Activated B cell treated with CpG ODN at 0.5 μM for 24 hours (primary cell): ENCODE results near the gene NEK2. TPM values are rescaled to one million over a fixed set of nuclear protein-coding genes. Genes with fewer than 3 reads are reported as not detected.

Experiments
- ATAC-seq: fragments of 200-7000 bp; cut with Tn5 transposase; one replicate; pipeline ENCODE4 v1.10.0; 2021; ENCODE audit warnings: low read depth, mild to moderate bottlenecking, moderate library complexity
- CTCF ChIA-PET: fragments of 350-600 bp; sonication (Branson Sonifier 250); formaldehyde crosslinking; loops from one replicate; lab custom pipeline; 2021; ENCODE audit warnings: antibody characterized with exemption; lab: Charles Lee
- POLR2A ChIA-PET: fragments of 350-600 bp; sonication (Branson Sonifier 250); formaldehyde crosslinking; loops from one replicate; lab custom pipeline; 2021; ENCODE audit warnings: antibody characterized with exemption; lab: Charles Lee
- DNase-seq: peaks from one replicate; pipeline ENCODE4 v3.0.0; 2022
- H3K27ac Mint-ChIP-seq: one replicate; pipeline ENCODE4 v1.8.0; 2020; ENCODE audit warnings: mixed read lengths
- H3K27me3 Mint-ChIP-seq: one replicate; pipeline ENCODE4 v1.8.0; 2021; ENCODE audit warnings: mixed read lengths
- H3K36me3 Mint-ChIP-seq: one replicate; pipeline ENCODE4 v1.8.0; 2021; ENCODE audit warnings: low read depth, mixed read lengths
- H3K4me1 Mint-ChIP-seq: one replicate; pipeline ENCODE4 v1.8.0; 2021; ENCODE audit warnings: mixed read lengths
- H3K4me3 Mint-ChIP-seq: one replicate; pipeline ENCODE4 v1.8.0; 2020; ENCODE audit warnings: mild to moderate bottlenecking, mixed read lengths
- H3K9me3 Mint-ChIP-seq: one replicate; pipeline ENCODE4 v1.8.0; 2020; ENCODE audit warnings: mixed read lengths
- intact Hi-C: fragments of 100-400 bp; cut with micrococcal nuclease; formaldehyde crosslinking; loops from one replicate; pipeline ENCODE4 v1.15.1; 2024
- total RNA-seq: library from RNA; stranded (reverse); gene quantifications from 2 replicates; pipeline ENCODE4 v1.2.3, GENCODE V29; 2022
- TF ChIP-seq, protein P1 (sequence below): fragments of 200-600 bp; IDR thresholded peaks from one replicate; pipeline ENCODE4 v1.8.0; 2022; ENCODE audit warnings: antibody characterized with exemption, mild to moderate bottlenecking

Gene NEK2
- total RNA-seq, 1 donor from 2014 or later = 0.35 TPM

DNA sequence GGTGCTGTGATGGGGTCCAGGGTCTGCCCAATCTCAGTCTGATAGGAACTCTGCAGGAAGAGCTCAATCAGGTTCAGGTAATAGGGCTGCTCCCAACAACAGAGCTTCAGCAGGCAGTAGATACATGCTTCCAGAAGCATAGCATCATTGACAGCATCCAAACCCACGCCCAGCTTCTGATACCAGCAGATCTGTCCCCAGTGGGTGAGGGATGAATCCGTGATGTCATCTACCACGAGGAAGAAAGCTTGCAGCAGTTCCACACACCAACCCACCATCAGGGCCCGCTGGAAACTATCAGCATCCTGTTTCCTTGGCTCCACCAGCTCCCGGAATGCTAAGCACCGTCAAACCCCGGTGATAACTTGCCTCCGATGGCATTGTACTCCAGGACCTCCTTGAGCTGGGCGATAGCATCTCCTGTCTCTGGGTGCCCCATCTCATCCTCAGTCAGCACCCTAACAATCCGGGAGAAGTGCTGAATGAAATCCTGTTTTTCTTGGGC lies 14.7 kb downstream of the NEK2 start:
- POLR2A ChIA-PET = no interaction called here
- DNase-seq (no peak), ATAC-seq (no peak)
- Mint-ChIP-seq H3K36me3 (no peaks in the 10 kb centered on the region), H3K9me3 (no peaks in the 10 kb centered on the region), H3K27ac (no peak overlapping the region), H3K4me3 (no peak overlapping the region), H3K27me3 (no peaks in the 10 kb centered on the region), H3K4me1 (no peaks in the 10 kb centered on the region)
- TF ChIP-seq, protein P1, sequence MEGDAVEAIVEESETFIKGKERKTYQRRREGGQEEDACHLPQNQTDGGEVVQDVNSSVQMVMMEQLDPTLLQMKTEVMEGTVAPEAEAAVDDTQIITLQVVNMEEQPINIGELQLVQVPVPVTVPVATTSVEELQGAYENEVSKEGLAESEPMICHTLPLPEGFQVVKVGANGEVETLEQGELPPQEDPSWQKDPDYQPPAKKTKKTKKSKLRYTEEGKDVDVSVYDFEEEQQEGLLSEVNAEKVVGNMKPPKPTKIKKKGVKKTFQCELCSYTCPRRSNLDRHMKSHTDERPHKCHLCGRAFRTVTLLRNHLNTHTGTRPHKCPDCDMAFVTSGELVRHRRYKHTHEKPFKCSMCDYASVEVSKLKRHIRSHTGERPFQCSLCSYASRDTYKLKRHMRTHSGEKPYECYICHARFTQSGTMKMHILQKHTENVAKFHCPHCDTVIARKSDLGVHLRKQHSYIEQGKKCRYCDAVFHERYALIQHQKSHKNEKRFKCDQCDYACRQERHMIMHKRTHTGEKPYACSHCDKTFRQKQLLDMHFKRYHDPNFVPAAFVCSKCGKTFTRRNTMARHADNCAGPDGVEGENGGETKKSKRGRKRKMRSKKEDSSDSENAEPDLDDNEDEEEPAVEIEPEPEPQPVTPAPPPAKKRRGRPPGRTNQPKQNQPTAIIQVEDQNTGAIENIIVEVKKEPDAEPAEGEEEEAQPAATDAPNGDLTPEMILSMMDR = no peak
- intact Hi-C loops = no loop called here
- CTCF ChIA-PET = interaction anchor here (1.0 kb wide), 1 partner anchor 13 kb away, joined by 3 read pairs; no protein-coding TSS in a partner anchor

DNA sequence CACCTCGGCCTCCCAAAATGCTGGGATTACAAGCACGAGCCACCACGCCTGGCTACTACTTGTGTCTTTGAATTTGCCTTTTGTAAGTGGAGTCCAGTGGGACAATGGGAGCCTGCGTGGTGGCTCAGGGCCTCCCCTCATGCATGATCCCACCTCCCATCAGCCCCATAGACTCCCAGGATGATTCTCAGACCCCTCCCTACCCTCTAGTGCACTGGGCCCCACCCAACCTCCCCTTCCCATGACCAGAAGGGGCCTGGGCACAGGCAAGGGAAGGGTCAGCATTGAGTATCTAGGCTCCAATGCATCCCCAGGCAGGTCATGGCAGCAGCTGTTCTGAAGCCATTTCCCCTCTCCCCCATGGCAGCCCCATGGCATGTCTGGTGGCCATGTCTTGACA lies 18.7 kb downstream of the NEK2 start:
- no peaks in the 10 kb centered on the region for H3K36me3 Mint-ChIP-seq
- CTCF ChIA-PET = no interaction called here
- ATAC-seq (no peak), DNase-seq (no peak)
- H3K27ac Mint-ChIP-seq = no peak overlapping the region
- intact Hi-C loops = no loop called here
- POLR2A ChIA-PET = no interaction called here
- no peak overlapping the region for H3K4me3 Mint-ChIP-seq
- H3K4me1 Mint-ChIP-seq = peaks cover 4% of the 10 kb centered on the region
- TF ChIP-seq, protein P1 = no peak
- H3K27me3 Mint-ChIP-seq = no peaks in the 10 kb centered on the region
- no peaks in the 10 kb centered on the region for H3K9me3 Mint-ChIP-seq

DNA sequence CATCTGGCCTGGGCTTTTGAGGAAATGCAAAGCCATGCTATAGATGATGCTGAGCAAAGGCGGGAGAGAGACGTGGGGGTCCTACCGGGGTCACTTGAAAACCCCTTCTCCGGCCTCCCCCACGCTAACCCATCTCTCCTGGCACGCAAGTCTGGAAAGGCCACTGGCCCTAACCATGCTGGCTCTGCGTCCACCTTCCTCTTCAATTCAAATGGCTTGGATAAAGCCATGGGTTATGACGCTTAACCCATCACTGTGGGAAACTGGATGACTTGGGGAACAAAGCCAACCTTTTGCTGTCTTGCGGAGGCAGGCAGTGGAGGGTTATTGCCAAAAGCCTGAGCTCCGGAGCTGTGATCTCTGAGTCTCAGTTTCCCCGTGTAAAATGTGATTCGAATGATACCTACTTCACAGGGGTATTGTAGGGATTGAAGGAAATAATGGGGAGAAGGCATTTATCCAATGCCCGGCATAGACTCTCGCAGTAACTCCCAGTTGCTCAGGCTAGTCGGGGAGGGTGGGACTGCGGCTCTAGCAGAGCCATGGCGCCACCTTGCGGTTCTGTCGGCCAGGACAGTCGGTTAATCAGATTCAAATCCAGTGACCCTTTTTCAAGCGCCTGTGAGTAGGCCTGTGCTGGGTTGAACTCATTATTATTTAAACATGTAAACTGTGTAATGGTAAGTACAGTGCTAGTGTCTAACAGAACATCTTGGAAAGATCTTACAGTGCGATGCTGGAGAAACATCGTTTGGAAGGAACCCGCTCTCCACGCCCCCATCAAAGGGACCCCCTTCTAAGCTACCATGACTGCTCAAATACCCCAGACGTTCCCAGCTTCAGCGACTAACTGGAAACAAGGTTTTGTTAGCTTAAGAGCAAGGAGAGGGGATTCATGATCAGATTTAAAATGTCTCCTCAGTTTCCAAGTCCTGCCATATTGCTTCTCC lies 20.3 kb downstream of the NEK2 start:
- Mint-ChIP-seq H3K4me1 (peaks cover 4% of the 10 kb centered on the region), H3K36me3 (no peaks in the 10 kb centered on the region), H3K27me3 (no peaks in the 10 kb centered on the region), H3K9me3 (no peaks in the 10 kb centered on the region), H3K27ac (no peak overlapping the region), H3K4me3 (no peak overlapping the region)
- DNase-seq (peak; percentile 70), ATAC-seq (peak; percentile 91)
- ChIA-PET POLR2A (no interaction called here), CTCF (interaction anchor here (0.7 to 2.4 kb wide), 6 partner anchors 27 to 331 kb away, joined by 3 to 7 read pairs (median 4); partner anchors contain the start of gene SLC30A1)
- intact Hi-C loops = loop anchor here (1.0 to 2.0 kb wide), 6 partner anchors 78 to 1248 kb away; no protein-coding TSS in a partner anchor
- TF ChIP-seq, protein P1 = peak; percentile 33

DNA sequence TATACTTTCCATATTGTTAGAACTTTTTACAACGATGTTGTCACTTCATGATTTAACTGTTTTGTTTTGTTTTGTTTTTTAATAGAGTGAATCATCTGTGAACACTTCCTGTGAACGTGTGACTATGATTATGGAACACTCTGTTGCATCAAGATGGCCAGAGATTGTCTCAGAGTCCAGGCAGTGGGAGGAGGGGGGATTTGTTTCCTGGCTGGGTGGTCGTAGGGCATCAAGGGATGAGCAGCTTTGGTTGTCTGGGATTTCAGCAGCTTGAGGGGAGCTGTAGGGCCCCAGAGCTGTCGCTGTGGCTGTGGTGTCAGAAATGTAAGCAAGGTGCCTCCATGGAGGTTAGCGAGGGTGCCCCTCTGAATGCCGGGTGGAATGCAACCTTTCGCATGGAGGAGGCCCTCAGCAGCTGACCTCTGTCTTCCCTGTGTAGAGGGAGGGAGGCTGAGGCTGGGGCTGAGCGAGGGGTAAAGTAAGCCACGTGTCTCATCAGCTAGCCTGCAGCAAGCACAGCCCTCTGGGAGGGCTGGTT lies 21.4 kb downstream of the NEK2 start:
- H3K4me1 Mint-ChIP-seq = peaks cover 4% of the 10 kb centered on the region
- H3K27me3 Mint-ChIP-seq = peaks cover 2% of the 10 kb centered on the region
- no peaks in the 10 kb centered on the region for H3K9me3 Mint-ChIP-seq
- H3K36me3 Mint-ChIP-seq = no peaks in the 10 kb centered on the region
- H3K4me3 Mint-ChIP-seq = no peak overlapping the region
- POLR2A ChIA-PET = no interaction called here
- TF ChIP-seq, protein P1 = no peak
- ATAC-seq (no peak), DNase-seq (no peak)
- no peak overlapping the region for H3K27ac Mint-ChIP-seq
- intact Hi-C loops = loop anchor here (2.0 kb wide), 1 partner anchor 177 kb away; no protein-coding TSS in a partner anchor
- CTCF ChIA-PET = interaction anchor here (0.8 to 2.4 kb wide), 8 partner anchors 14 to 330 kb away, joined by 3 to 7 read pairs (median 4); partner anchors contain the start of gene SLC30A1

DNA sequence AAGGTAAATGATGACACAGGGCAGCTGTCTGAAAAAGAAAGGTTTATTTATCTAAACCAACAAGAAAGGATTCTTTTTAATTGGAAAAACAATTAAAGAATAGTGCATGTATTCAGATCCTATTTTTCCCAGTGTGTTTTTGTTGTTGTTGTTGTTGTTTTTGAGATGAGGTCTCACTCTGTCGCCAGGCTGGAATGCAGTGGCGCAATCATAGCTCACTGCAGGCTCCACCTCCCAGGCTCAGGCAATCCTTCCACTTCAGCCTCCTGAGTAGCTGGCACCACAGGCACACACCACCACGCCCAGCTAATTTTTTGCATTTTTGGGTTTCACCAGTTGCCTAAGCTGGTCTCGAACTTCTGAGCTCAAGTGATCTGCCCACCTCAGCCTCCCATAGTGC lies 22.1 kb downstream of the NEK2 start:
- intact Hi-C loops = no loop called here
- no peak overlapping the region for H3K4me3 Mint-ChIP-seq
- no peak for DNase-seq
- H3K9me3 Mint-ChIP-seq = no peaks in the 10 kb centered on the region
- ATAC-seq = no peak
- no peaks in the 10 kb centered on the region for H3K36me3 Mint-ChIP-seq
- H3K4me1 Mint-ChIP-seq = peaks cover 4% of the 10 kb centered on the region
- POLR2A ChIA-PET = no interaction called here
- peaks cover 4% of the 10 kb centered on the region for H3K27me3 Mint-ChIP-seq
- CTCF ChIA-PET = interaction anchor here (0.8 to 1.7 kb wide), 5 partner anchors 13 to 330 kb away, joined by 3 to 5 read pairs (median 4); partner anchors contain the start of gene SLC30A1
- TF ChIP-seq, protein P1 = no peak
- H3K27ac Mint-ChIP-seq = no peak overlapping the region
